GM12864 (cell line): ENCODE data around the gene ING3.

Experiments
- DNase-seq: peaks from one replicate; pipeline ENCODE4 v3.0.0-alpha.2; 2011; ENCODE audit warnings: low read depth
- H3K4me3 ChIP-seq: 2 replicates; pipeline ENCODE4 v1.5.1; 2011; ENCODE audit warnings: mild to moderate bottlenecking, low read depth, low read length, control low read depth
- TF ChIP-seq, protein P1 (sequence below): IDR thresholded peaks from 2 replicates; pipeline ENCODE4 v1.5.1; 2011; ENCODE audit warnings: low read depth, mild to moderate bottlenecking, moderate library complexity, low read length, control low read depth, inconsistent platforms; ENCODE audit errors: missing control alignments

The ING3 gene

DNA sequence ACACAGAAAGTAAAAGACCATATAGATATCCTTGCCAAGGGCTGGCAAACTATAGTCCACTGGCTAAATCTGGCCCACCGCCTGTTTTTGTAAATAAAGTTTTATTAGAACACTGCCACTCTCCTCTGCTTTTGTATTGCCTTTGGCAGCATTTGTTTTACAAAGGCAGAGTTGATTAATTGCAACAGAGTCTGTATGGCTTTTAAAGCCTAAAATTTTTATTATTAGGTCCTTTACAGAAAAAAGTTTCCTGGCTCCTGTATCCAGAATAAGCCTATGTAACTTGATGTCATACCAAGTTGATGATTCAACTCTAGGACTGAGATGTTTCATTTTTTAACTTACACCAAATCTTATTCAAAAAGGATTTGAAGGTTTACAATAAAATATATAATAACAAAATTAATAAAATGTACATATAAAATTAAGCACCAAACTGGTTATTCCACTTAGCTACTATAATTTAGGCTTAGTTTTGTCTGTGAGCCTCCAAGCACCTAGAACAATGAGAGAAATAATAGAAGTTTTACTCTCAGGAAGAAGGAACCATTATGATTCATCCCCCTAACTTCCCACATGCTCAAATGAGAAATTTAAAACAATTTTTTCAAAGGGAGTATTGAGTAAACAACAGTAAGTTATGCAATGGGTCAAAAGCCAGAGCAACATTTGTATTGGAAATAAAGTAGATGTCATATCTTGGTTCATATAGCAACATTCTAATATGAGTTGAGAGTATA, 69.8 kb downstream of the ING3 start:
- no peak overlapping the region for H3K4me3 ChIP-seq
- DNase-seq = no peak
- TF ChIP-seq, protein P1, sequence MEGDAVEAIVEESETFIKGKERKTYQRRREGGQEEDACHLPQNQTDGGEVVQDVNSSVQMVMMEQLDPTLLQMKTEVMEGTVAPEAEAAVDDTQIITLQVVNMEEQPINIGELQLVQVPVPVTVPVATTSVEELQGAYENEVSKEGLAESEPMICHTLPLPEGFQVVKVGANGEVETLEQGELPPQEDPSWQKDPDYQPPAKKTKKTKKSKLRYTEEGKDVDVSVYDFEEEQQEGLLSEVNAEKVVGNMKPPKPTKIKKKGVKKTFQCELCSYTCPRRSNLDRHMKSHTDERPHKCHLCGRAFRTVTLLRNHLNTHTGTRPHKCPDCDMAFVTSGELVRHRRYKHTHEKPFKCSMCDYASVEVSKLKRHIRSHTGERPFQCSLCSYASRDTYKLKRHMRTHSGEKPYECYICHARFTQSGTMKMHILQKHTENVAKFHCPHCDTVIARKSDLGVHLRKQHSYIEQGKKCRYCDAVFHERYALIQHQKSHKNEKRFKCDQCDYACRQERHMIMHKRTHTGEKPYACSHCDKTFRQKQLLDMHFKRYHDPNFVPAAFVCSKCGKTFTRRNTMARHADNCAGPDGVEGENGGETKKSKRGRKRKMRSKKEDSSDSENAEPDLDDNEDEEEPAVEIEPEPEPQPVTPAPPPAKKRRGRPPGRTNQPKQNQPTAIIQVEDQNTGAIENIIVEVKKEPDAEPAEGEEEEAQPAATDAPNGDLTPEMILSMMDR = no peak

DNA sequence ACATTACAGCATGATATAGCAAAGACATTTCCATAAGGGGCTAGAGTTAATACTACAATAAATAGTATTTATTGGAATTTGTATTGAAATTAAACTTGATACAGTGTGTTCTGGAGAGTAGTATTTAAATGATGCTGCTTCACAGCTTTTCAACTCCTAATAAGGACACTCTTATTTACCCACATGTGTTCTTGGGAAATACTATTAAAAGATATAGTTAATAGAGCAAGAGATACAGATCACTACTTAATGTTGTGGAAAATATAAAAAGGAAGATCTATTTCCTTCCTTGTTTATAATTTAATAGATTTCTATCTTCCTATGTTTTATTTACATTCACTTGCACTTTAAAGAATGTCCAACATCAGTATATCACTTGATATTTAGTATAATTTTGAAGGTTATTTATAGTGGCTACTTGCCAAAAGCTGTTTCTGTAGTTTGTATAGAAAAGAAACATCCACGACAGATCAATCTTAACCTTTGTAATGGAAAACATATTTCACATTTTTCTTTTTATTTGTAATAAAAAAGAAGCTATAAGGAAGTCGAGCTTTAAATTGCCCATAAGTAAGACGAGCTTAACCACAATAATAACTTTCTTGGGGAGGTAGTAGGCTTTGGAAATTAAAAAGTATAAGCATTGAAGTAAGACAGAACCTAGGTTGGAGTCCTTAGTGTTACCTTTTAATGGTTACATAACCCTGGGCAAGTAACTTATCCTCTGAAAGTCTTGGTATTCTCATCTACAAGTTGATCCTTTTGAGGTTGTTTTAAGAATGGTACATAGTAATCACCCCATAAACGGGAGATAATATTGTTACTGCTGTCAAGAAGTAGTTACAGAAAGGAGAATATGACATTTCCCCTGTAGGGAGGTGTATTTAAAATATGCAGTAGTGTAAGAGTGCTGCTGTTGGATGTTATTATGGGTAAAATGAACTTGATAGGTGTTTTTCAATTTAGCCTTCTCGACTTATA, 70.7 kb downstream of the ING3 start:
- H3K4me3 ChIP-seq = no peak overlapping the region
- TF ChIP-seq, protein P1 = no peak
- no peak for DNase-seq

DNA sequence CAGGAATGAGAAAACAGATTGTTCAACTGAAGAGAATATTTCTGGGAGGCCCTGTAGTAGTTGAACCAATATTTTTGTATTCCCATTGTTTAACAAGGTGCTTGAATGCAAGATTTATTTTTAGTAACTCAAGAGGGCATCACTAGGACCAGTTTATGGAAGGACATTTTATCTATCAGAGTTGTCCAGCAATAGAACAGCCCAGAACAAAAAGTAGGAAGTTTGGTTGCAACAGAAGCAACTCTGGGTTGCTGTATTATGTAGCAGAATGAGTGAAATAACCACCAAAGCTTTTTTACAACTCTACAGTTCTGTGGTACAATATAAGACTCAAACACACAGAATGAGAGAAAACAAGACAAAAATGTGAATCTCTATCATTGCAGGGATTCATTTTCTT, 72.6 kb downstream of the ING3 start:
- TF ChIP-seq, protein P1 = no peak
- no peak for DNase-seq
- H3K4me3 ChIP-seq = no peak overlapping the region

DNA sequence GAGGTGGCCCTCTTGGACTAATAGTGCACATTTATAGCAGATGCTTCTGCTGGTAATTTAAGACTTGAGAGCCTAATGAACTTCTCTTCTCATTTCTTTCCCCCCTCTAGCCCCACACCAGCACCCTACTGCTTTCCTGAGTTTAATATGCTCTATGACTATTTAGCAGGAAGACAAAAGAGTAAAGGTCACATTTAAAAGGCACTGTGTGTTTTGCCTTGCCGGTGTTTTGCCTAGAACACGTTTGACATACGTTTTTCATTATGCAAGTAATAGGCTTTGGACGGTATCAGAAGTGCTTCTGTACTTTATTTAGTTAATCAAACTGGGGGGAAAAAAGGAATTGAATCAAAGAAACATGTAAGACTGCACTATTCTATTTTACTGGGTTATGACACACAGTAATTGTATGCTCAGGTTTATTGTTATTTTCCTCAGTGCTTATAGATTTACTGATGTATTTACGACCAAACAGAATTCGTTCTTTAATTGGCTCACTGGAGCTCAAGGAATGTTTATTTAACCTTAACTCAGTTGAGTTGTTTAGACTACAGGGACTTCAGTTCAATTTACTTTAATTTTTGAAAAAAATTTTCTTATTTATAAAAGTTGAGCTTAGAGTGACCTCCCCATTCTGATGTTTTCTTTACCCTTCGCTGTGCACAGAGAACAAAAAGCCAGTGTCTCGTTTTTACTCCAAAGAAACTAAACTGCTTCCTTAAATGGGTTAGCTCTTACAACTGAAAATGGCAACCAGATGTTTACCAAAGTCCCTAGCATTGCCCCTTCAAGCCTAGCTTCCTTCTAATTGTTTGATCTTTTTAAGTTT, 73.3 kb downstream of the ING3 start:
- TF ChIP-seq, protein P1 = no peak
- no peak for DNase-seq
- no peak overlapping the region for H3K4me3 ChIP-seq

DNA sequence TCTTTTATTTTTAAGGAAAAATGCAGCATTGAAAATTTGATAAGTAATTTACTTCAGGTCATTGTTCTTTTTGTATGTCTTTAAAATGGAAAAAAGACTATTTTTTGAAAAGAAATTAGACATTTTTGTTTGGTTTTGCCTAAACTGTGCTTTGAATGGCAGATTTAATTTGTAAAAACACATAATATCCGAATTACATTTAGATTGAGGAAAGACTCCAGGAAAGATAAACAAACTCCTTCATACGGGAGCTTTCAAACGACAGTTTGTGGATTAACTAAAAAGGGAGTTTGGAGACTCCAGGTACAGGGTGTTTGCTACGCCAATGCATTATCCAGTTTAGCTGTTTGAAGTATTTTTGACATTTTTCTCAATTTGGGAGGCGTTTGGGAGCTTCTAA, 74.0 kb downstream of the ING3 start:
- H3K4me3 ChIP-seq = no peak overlapping the region
- DNase-seq = no peak

DNA sequence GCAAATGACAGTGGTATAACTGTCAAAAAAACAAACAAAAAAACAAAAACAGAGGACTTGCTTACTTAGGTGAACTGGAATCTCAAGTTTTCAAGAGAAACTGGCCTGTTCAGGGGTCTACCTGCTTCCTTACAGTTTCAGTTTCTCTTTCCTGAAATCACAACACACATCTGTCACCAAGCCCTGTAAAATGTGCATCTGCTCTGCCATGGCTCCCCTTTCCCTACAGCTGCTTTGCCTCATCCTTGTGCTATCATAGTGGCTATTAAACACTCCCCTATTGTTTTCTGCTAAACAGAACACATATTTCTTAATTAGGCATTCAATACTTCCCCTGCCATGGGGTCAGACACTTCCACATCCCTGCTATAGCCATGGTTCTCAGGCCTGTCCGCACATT, 75.6 kb downstream of the ING3 start:
- H3K4me3 ChIP-seq = no peak overlapping the region
- no peak for DNase-seq
- TF ChIP-seq, protein P1 = no peak

More for the DNA sequence above, 74.0 kb downstream of the ING3 start:
- TF ChIP-seq, protein P1 = no peak
